Measurements from ENCODE around the gene GH1.
"Not testable (repeated sequence)": the region's sequence is repeated elsewhere in the genome, so short reads cannot be mapped to it uniquely, and the experiment has no call there.

Gene GH1

GRCh38 chr17:63896524-63897354, 21.9 kb downstream of the GH1 start, which contains the start of gene CSH1:
Gene CSH1, minus strand, starts transcription at chr17:63896574. Its CDS starts 63 bp downstream, at chr17:63896511.
- not testable (repeated sequence) for DNase-seq (ENCODE audit: low read depth)

- not testable (repeated sequence) for DNase-seq (ENCODE audit: low read depth)
These were observed 23.8 kb downstream of the GH1 start for GRCh38 chr17:63894821-63895220.

GRCh38 chr17:63894021-63894420, 24.6 kb downstream of the GH1 start:
- DNase-seq (ENCODE audit: low read depth) = not testable (repeated sequence)

GRCh38 chr17:63892316-63893037, 26.2 kb downstream of the GH1 start:
- not testable (repeated sequence) for DNase-seq (ENCODE audit: low read depth)

GRCh38 chr17:63889026-63889848, 29.4 kb downstream of the GH1 start:
- peak; percentile 13 for DNase-seq (ENCODE audit: low read depth)

GRCh38 chr17:63885119-63885518, 33.5 kb downstream of the GH1 start:
- DNase-seq (ENCODE audit: low read depth) = not testable (repeated sequence)

- DNase-seq (ENCODE audit: low read depth) = not testable (repeated sequence)
These were observed 36.0 kb downstream of the GH1 start for GRCh38 chr17:63882626-63883126.

- DNase-seq (ENCODE audit: low read depth) = peak; percentile 42
These were observed 36.6 kb downstream of the GH1 start, which contains the start of gene GH2 for GRCh38 chr17:63881935-63882601. Gene GH2, minus strand, starts transcription at chr17:63881944. Its CDS starts 143 bp downstream, at chr17:63881801.

- not testable (repeated sequence) for DNase-seq (ENCODE audit: low read depth)
These were observed 37.3 kb downstream of the GH1 start for GRCh38 chr17:63881337-63881736.

- DNase-seq (ENCODE audit: low read depth) = no peak
These were observed 37.9 kb downstream of the GH1 start for GRCh38 chr17:63880706-63881105.

- not testable (repeated sequence) for DNase-seq (ENCODE audit: low read depth)
These were observed 40.2 kb downstream of the GH1 start for GRCh38 chr17:63878413-63878812.

GRCh38 chr17:63874693-63875092, 43.9 kb downstream of the GH1 start:
- DNase-seq (ENCODE audit: low read depth) = not testable (repeated sequence)

- not testable (repeated sequence) for DNase-seq (ENCODE audit: low read depth)
These were observed 44.5 kb downstream of the GH1 start for GRCh38 chr17:63874061-63874626.

- DNase-seq (ENCODE audit: low read depth) = not testable (repeated sequence)
These were observed 45.1 kb downstream of the GH1 start, which contains the start of gene CSH2 for GRCh38 chr17:63873577-63873976. Gene CSH2, minus strand, starts transcription at chr17:63873677. Its CDS starts 63 bp downstream, at chr17:63873614.

GRCh38 chr17:63871646-63872365, 46.8 kb downstream of the GH1 start:
- DNase-seq (ENCODE audit: low read depth) = not testable (repeated sequence)

- not testable (repeated sequence) for DNase-seq (ENCODE audit: low read depth)
These were observed 48.4 kb downstream of the GH1 start for GRCh38 chr17:63870292-63870665.

- not testable (repeated sequence) for DNase-seq (ENCODE audit: low read depth)
These were observed 48.9 kb downstream of the GH1 start for GRCh38 chr17:63869491-63870291.

All from activated T-cell treated with anti-CD3 and anti-CD28 coated beads for 24 hours (primary cell).